Measurements from ENCODE around the gene CXXC1. TPM values are rescaled to one million over a fixed set of nuclear protein-coding genes. Genes with fewer than 3 reads are reported as not detected.
A peak's percentile ranks its signal among the peaks of the same experiment; 100 is the strongest.
"Not testable (repeated sequence)": the region's sequence is repeated elsewhere in the genome, so short reads cannot be mapped to it uniquely, and the experiment has no call there.

CXXC1 gene
- 100 to 1,000 TPM; 132 to 147 (median 145) TPM for total RNA-seq

GRCh38 chr18:50287441-50288347 lies at the start of gene CXXC1:
TSS of gene CXXC1 (minus strand) at chr18:50287692. CDS start at chr18:50287589, 103 bp downstream.
- H3K4me3 Mint-ChIP-seq: peak within 1 kb of the TSS; percentile 92
- H3K4me1 Mint-ChIP-seq (ENCODE audit: low read depth): peaks cover 27% of the 10 kb centered on the region
- ATAC-seq (peak; percentile 93 to 94), DNase-seq (peak; percentile 96)
- H3K36me3 Mint-ChIP-seq (ENCODE audit: insufficient read depth): peaks cover 22% of the 10 kb centered on the region
- H3K27me3 Mint-ChIP-seq (ENCODE audit: low read depth): no peaks in the 10 kb centered on the region
- no peaks in the 10 kb centered on the region for H3K9me3 Mint-ChIP-seq

- DNase-seq (no peak), ATAC-seq (no peak)
- peaks cover 1% of the 10 kb centered on the region for H3K4me1 Mint-ChIP-seq (ENCODE audit: low read depth)
- H3K27me3 Mint-ChIP-seq (ENCODE audit: low read depth): peaks cover 5% of the 10 kb centered on the region
- no peaks in the 10 kb centered on the region for H3K36me3 Mint-ChIP-seq (ENCODE audit: insufficient read depth)
- H3K9me3 Mint-ChIP-seq: no peaks in the 10 kb centered on the region
- H3K4me3 Mint-ChIP-seq: no peak overlapping the region
These were observed 47.2 kb upstream of the CXXC1 start for GRCh38 chr18:50334546-50335152.

- H3K27me3 Mint-ChIP-seq (ENCODE audit: low read depth): peaks cover 14% of the 10 kb centered on the region
- no peaks in the 10 kb centered on the region for H3K4me1 Mint-ChIP-seq (ENCODE audit: low read depth)
These were observed 44.2 kb upstream of the CXXC1 start for GRCh38 chr18:50331691-50332090.

GRCh38 chr18:50330176-50330575 lies 42.7 kb upstream of the CXXC1 start:
- ATAC-seq: no peak
- Mint-ChIP-seq H3K27me3 (ENCODE audit: low read depth) (peaks cover 16% of the 10 kb centered on the region), H3K4me1 (ENCODE audit: low read depth) (no peaks in the 10 kb centered on the region), H3K4me3 (no peak overlapping the region), H3K36me3 (ENCODE audit: insufficient read depth) (no peaks in the 10 kb centered on the region), H3K9me3 (no peaks in the 10 kb centered on the region)
- no peak for DNase-seq

More at GRCh38 chr18:50331691-50332090, 44.2 kb upstream of the CXXC1 start:
- Mint-ChIP-seq H3K4me3 (no peak overlapping the region), H3K9me3 (no peaks in the 10 kb centered on the region), H3K36me3 (ENCODE audit: insufficient read depth) (no peaks in the 10 kb centered on the region)
- DNase-seq: no peak
- no peak for ATAC-seq

GRCh38 chr18:50327983-50328382 lies 40.5 kb upstream of the CXXC1 start:
- peaks cover 16% of the 10 kb centered on the region for H3K27me3 Mint-ChIP-seq (ENCODE audit: low read depth)
- no peak for DNase-seq
- no peak for ATAC-seq
- no peaks in the 10 kb centered on the region for H3K9me3 Mint-ChIP-seq
- no peaks in the 10 kb centered on the region for H3K36me3 Mint-ChIP-seq (ENCODE audit: insufficient read depth)
- H3K4me1 Mint-ChIP-seq (ENCODE audit: low read depth): no peaks in the 10 kb centered on the region
- H3K4me3 Mint-ChIP-seq: no peak overlapping the region

GRCh38 chr18:50320719-50321118 lies 33.2 kb upstream of the CXXC1 start:
- Mint-ChIP-seq H3K27me3 (ENCODE audit: low read depth) (peaks cover 3% of the 10 kb centered on the region), H3K9me3 (no peaks in the 10 kb centered on the region), H3K36me3 (ENCODE audit: insufficient read depth) (no peaks in the 10 kb centered on the region), H3K4me1 (ENCODE audit: low read depth) (peaks cover 14% of the 10 kb centered on the region), H3K4me3 (peak overlapping the region; percentile 47)
- no peak for ATAC-seq
- DNase-seq: no peak

- Mint-ChIP-seq H3K4me3 (no peak overlapping the region), H3K27me3 (ENCODE audit: low read depth) (peaks cover 6% of the 10 kb centered on the region), H3K36me3 (ENCODE audit: insufficient read depth) (no peaks in the 10 kb centered on the region), H3K9me3 (no peaks in the 10 kb centered on the region), H3K4me1 (ENCODE audit: low read depth) (peaks cover 5% of the 10 kb centered on the region)
- DNase-seq (no peak), ATAC-seq (no peak)
These were observed 27.8 kb upstream of the CXXC1 start for GRCh38 chr18:50315100-50315871.

- Mint-ChIP-seq H3K9me3 (no peaks in the 10 kb centered on the region), H3K4me3 (no peak overlapping the region), H3K36me3 (ENCODE audit: insufficient read depth) (no peaks in the 10 kb centered on the region), H3K27me3 (ENCODE audit: low read depth) (peaks cover 10% of the 10 kb centered on the region), H3K4me1 (ENCODE audit: low read depth) (no peaks in the 10 kb centered on the region)
- ATAC-seq (no peak), DNase-seq (no peak)
These were observed 26.5 kb upstream of the CXXC1 start for GRCh38 chr18:50313873-50314460.

- ATAC-seq (no peak), DNase-seq (no peak)
- H3K9me3 Mint-ChIP-seq: no peaks in the 10 kb centered on the region
- H3K27me3 Mint-ChIP-seq (ENCODE audit: low read depth): peaks cover 10% of the 10 kb centered on the region
- no peaks in the 10 kb centered on the region for H3K36me3 Mint-ChIP-seq (ENCODE audit: insufficient read depth)
- no peak overlapping the region for H3K4me3 Mint-ChIP-seq
- peaks cover 5% of the 10 kb centered on the region for H3K4me1 Mint-ChIP-seq (ENCODE audit: low read depth)
These were observed 25.6 kb upstream of the CXXC1 start for GRCh38 chr18:50313031-50313607.

- no peak for DNase-seq
- no peaks in the 10 kb centered on the region for H3K36me3 Mint-ChIP-seq (ENCODE audit: insufficient read depth)
- H3K9me3 Mint-ChIP-seq: no peaks in the 10 kb centered on the region
- no peak for ATAC-seq
- H3K4me3 Mint-ChIP-seq: no peak overlapping the region
- H3K4me1 Mint-ChIP-seq (ENCODE audit: low read depth): peaks cover 11% of the 10 kb centered on the region
- H3K27me3 Mint-ChIP-seq (ENCODE audit: low read depth): peaks cover 10% of the 10 kb centered on the region
These were observed 25.0 kb upstream of the CXXC1 start for GRCh38 chr18:50312296-50313030.

GRCh38 chr18:50311650-50312049 lies 24.2 kb upstream of the CXXC1 start:
- H3K4me3 Mint-ChIP-seq: no peak overlapping the region
- no peak for DNase-seq
- H3K4me1 Mint-ChIP-seq (ENCODE audit: low read depth): peaks cover 19% of the 10 kb centered on the region
- H3K27me3 Mint-ChIP-seq (ENCODE audit: low read depth): peaks cover 7% of the 10 kb centered on the region
- no peak for ATAC-seq
- H3K9me3 Mint-ChIP-seq: no peaks in the 10 kb centered on the region
- no peaks in the 10 kb centered on the region for H3K36me3 Mint-ChIP-seq (ENCODE audit: insufficient read depth)

- DNase-seq (no peak), ATAC-seq (no peak)
- Mint-ChIP-seq H3K36me3 (ENCODE audit: insufficient read depth) (no peaks in the 10 kb centered on the region), H3K27me3 (ENCODE audit: low read depth) (peaks cover 4% of the 10 kb centered on the region), H3K4me3 (no peak overlapping the region), H3K4me1 (ENCODE audit: low read depth) (peaks cover 20% of the 10 kb centered on the region), H3K9me3 (peaks cover 3% of the 10 kb centered on the region)
These were observed 22.6 kb upstream of the CXXC1 start for GRCh38 chr18:50310080-50310479.

GRCh38 chr18:50308851-50309250 lies 21.4 kb upstream of the CXXC1 start:
- H3K36me3 Mint-ChIP-seq (ENCODE audit: insufficient read depth); ATAC-seq; H3K27me3 Mint-ChIP-seq (ENCODE audit: low read depth); H3K4me3 Mint-ChIP-seq; H3K9me3 Mint-ChIP-seq; DNase-seq: not testable (repeated sequence)
- H3K4me1 Mint-ChIP-seq (ENCODE audit: low read depth): peaks cover 20% of the 10 kb centered on the region
